ENCODE results near the gene RIMS4.

- TF ChIP-seq CTCF (IDR thresholded peaks at IDR 0.05) (peak; percentile 89 to 98 (median 91)), POLR2A (IDR thresholded peaks at IDR 0.05) (no peak)
Observed at GRCh38 chr20:44733341-44734069, 76.8 kb downstream of the RIMS4 start.

All from ovary (tissue), 3 donors.